GM21528 (cell line): ENCODE results near the gene IRF5.

Source experiments
- ATAC-seq: cut with Tn5 transposase; IDR thresholded peaks from one replicate; pipeline ENCODE4 v1.9.1; 2021; ENCODE audit warnings: mild to moderate bottlenecking, moderate library complexity; ENCODE audit not compliant: unreplicated experiment, low FRiP score

The IRF5 gene

DNA sequence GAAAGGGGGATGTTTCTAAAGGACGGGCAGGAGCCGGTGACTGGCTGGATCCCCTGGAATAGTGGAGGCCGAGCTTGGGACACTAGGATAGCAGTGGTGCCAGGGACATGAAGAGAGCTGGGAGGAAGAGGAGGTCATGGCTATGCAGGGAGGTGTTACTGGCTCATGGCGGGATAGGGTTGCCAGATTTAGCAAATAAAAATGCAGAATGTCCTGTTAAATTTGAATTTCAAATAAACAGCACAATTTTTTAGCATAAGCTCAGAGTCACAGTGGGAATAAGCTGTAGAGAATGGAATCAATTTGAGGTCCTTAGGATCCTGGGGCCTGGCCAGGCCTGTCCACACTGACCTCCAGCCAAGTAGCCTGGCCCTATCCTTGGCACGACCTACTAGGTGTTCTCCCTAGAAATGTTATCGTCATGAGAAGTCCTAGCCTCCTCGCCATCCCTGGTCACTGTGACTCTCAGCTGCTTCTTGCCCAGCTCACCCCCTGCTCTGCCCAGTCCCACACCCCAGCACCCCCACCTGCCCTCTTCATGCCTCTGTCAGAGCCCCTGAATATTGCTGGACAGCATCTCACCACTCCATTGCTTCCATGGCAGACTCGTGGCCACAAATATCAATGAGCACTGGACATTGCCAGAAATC is 19.6 kb upstream of the IRF5 start:
- no peak for ATAC-seq

- ATAC-seq: no peak
These were observed 18.5 kb upstream of the IRF5 start for GRCh38 chr7:128919241-128919640.

GRCh38 chr7:128919881-128920799 is 17.6 kb upstream of the IRF5 start:
- ATAC-seq: no peak

- ATAC-seq: no peak
These were observed 16.7 kb upstream of the IRF5 start for GRCh38 chr7:128920913-128921582.

DNA sequence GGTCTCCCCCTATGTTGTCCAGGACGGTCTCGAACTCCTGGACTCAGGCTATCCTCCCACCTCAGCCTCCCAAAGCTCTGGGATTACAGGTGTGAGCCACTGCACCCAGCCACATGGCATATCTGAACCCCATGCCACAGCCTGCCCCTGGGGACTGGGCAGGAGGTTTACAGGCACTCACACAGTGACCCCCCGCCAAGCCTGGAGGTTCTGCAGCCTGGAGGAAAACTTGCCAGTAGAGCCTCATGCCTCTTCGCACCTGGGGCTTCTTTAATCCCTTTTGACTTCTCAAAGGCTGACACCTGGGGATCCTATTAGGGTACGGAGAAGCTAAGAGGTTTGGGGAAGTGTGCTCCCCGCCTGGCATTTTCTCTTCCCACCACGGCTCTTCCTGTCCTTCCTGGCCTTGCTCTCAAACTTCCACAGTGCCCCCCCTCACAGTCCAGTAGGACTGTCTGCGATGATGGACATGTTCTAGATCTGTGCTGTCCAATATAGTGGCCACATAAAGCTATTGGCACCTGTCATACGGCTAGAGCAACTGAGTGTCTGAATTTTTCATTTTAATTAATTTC is 15.8 kb upstream of the IRF5 start:
- no peak for ATAC-seq

GRCh38 chr7:128922496-128923410 is 15.0 kb upstream of the IRF5 start:
- ATAC-seq: no peak

GRCh38 chr7:128923411-128923800 is 14.3 kb upstream of the IRF5 start:
- no peak for ATAC-seq

GRCh38 chr7:128924707-128925588 is 12.8 kb upstream of the IRF5 start:
- ATAC-seq: no peak

GRCh38 chr7:128928159-128928813 is 9.4 kb upstream of the IRF5 start:
- ATAC-seq: no peak

DNA sequence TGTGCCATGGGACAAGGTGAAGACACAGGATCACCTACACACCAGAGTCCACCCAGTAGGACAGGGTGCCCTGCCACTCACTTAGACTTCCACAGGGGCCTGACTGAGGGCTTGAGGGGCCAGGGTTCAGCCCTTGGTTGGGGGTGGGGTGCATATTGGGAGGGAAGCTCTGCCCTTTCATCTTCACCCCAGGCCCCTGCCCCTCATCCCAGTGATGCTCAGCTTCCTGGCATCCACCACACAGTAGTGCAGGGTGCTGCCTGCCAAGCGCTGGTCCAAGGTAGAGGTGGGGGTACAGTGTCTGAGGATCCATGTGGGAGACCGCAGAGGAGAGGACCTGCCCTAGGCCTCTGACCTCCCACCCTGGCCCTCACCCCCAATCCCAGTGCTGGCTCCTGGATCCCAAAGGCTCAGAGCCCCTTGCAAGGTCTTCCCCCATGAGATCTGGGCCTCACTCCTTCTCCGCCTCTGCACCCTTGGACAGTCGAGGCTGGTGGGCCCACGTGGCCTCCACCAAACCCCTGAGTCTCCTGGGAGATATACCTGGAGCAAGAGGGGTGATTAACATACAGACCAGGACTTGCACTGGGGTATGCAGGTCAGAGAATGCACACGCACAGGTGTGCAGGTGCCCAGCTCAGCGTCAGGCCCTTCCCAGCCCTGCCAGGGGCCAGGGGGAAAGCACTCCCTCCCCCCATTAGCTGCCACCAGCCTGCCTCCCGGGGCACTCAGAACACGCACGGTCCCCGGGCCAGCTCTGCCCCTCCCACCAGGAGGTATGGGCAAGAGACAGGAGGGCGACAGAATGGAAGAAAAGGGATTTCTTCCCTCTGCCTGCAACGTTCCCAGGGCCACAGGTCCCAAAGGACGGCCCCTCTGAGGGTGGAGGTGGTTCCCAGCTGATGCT is 8.6 kb upstream of the IRF5 start:
- no peak for ATAC-seq

DNA sequence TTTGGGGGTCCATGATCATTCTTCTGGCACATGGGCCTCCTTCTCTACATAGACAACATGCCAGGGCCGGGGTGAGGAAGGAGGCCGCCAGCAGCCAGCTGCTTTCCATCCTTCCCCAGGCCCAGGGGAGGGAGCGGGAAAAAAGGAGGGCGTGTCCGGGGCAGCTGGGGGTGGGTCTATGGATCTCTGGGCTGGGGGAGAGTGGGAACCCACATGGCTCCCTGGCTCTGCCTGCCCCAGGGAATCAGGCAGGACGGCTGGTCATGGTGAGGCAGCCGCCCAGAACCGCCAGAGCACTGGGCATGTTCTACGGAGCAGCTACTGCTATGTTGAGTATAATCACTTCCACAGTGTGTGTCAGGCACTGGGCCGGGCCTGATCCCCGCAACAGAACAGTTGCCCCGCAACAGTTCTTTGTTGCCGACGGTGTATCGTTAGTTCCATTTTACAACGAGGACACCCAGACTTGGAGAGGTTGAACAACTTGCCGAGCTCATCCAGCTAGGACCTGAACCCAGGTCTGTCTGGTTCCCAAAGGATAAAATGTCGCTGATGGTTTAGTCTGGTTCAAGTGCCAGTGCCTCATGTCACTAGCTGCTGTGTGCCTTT is 6.4 kb upstream of the IRF5 start:
- no peak for ATAC-seq

GRCh38 chr7:128931965-128932861 is 5.5 kb upstream of the IRF5 start:
- ATAC-seq: no peak

- no peak for ATAC-seq
These were observed 4.9 kb upstream of the IRF5 start for GRCh38 chr7:128932862-128933179.

GRCh38 chr7:128933180-128933891 is 4.4 kb upstream of the IRF5 start:
- ATAC-seq: no peak
